ENCODE results near the gene ARMC7.

GRCh38 chr17:75130059-75130631 lies 20.4 kb downstream of the ARMC7 start:
- no peak for TF ChIP-seq CTCF (IDR thresholded peaks at IDR 0.05 in 2 of 3, conservative IDR thresholded peaks at IDR 0.05 in 1 of 3; ENCODE audit: borderline replicate concordance in 1 of 3, insufficient read depth in 1 of 3, low read depth in 2 of 3, low read length in 2 of 3)
- no peak for TF ChIP-seq POLR2A (IDR thresholded peaks at IDR 0.05; ENCODE audit: borderline replicate concordance, extremely low read depth, insufficient read depth, insufficient read length)
- TF ChIP-seq EZH2phosphoT487 (IDR thresholded peaks at IDR 0.05; ENCODE audit: borderline replicate concordance): no peak
- TF ChIP-seq YY1 (IDR thresholded peaks at IDR 0.05; ENCODE audit: extremely low read depth, insufficient replicate concordance, low read depth, low read length): no peak
- peak; percentile 51 for TF ChIP-seq POLR2AphosphoS5 (IDR thresholded peaks at IDR 0.05; ENCODE audit: low read depth, low read length)
- TF ChIP-seq EZH2 (IDR thresholded peaks at IDR 0.05): no peak

Data from HCT116 (cell line).